GM19372 (cell line): ENCODE data around the gene TAF11L5.
"Not testable (repeated sequence)": the region's sequence is repeated elsewhere in the genome, so short reads cannot be mapped to it uniquely, and the experiment has no call there.

Experiments
- ATAC-seq: cut with Tn5 transposase; IDR thresholded peaks from one replicate; pipeline ENCODE4 v1.9.1; 2021; ENCODE audit warnings: mild to moderate bottlenecking, low read depth, moderate library complexity; ENCODE audit not compliant: unreplicated experiment

The TAF11L5 gene

DNA sequence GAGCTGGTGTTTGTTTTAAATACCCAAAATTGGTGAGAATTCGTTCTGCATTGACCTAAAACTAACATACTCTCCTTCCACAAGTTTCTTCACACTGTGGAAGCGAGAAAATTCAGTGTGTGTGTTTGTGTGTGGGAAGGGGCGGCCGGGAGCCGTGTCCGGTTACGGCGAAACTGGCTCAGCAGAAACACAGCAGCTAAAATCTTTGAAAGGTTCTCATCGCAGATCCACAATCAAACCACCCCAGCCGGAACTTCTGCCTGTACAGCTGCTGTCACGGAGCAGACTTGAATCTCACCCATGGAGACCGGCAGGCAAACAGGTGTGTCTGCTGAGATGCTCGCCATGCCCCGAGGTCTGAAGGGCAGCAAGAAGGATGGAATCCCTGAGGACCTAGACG, at the start of gene TAF11L5:
Gene TAF11L5, plus strand, starts transcription at position 301 of the 400 bp plus-strand sequence.
- ATAC-seq, result not testable (repeated sequence)

DNA sequence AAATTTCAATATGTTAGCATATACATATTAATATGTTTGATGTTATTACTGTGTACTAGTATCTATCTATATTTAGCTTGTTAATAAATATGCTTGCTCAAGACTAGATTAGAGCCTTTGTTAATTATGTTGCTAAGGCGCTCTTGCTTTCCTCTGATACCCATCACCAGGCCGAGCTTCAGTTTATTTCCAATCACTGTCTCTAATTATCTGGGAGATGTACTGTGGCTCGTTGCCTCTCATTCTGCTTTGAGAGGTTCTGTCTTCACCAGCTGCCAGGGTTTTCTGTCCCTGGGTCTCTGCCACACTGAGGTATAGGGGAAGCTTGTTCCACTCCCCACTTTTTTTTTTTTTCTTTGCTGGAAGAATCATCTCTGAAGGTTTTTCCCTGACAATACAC, 48.0 kb upstream of the TAF11L5 start:
- no peak for ATAC-seq

DNA sequence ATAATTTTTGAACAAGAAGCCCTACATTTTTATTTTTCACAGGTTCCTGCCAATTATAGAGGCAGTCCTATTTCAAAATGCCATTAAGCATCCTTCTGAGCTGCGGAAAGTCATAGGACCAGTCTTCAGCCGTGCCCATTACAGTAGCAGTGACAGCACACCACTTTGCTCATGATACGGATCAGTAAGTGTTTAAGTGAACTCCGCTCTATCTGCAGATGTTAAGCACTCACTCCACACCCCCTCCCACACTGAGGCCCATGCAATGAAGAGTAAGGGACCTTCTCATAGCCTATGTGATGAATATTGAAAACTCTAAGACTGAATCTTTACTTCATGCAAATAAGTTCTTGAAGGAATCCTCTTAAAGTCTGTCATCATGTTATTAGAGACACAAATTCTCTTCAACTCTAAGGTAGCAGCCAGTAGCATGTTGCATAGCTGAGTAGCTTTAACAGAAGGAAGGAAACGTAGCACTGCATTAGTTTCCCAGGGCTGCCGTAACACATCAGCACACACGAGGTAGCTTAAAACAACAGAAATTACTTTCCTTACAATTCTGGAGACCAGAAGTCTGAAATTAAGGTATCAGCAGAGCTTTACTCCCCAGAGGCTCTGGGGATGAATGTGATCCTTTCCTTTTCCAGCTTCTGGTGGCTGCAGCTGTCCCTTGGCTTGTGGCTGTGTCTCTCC, 47.3 kb upstream of the TAF11L5 start:
- no peak for ATAC-seq

GRCh38 chr5:17481378-17481777, 43.7 kb upstream of the TAF11L5 start:
- ATAC-seq, result no peak

DNA sequence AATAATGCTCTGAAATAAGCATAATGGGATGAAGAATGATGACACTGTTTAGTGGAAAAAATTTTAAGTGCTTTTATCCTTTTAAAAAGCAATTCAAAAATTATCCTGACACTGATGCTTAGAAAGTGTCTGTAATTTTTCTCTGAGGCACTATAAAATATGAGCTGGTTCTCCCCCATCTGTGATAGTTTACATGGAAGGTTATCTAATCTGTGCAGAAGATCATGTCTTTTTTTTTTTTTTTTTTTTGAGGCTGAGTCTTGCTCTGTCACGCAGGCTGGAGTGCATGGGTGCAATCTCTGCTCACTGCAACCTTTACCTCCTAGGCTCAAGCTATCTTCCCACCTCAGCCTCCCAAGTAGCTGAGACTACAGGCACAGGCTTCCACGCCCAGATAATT, 42.2 kb upstream of the TAF11L5 start:
- no peak for ATAC-seq

DNA sequence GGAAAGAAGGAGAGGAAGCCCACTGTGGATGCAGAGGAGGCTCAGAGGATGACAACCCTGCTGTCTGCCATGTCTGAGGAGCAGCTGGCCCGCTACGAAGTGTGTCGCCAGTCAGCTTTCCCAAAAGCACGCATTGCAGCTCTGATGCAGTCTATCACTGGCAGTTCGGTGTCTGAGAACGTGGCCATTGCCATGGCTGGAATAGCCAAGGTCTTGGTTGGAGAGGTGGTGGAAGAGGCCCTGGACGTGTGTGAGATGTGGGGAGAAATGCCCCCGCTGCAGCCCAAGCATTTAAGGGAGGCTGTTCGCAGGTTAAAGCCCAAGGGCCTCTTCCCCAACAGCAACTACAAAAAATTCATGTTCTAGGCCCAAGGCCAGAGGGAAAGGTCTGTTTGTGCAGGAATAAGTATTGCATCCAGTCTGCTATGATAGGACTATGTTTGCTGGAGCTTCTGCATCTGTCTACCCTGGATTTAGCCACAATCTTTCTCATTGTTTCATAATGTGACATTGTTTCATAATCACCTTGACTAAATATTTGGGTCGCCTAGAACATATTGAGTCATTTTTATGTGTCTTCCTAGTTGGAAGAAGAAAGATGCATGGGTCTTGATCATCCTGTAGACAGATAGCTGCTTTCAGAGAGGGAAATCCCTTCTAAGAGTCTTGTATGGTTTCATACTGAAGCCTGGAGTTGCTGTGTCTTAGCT, 38.4 kb upstream of the TAF11L5 start:
- ATAC-seq, result not testable (repeated sequence)

GRCh38 chr5:17487174-17487512, 37.9 kb upstream of the TAF11L5 start:
- no peak for ATAC-seq

GRCh38 chr5:17491257-17491656, 33.8 kb upstream of the TAF11L5 start:
- ATAC-seq, result not testable (repeated sequence)

- no peak for ATAC-seq
Measured at GRCh38 chr5:17492770-17493169, 32.3 kb upstream of the TAF11L5 start.

DNA sequence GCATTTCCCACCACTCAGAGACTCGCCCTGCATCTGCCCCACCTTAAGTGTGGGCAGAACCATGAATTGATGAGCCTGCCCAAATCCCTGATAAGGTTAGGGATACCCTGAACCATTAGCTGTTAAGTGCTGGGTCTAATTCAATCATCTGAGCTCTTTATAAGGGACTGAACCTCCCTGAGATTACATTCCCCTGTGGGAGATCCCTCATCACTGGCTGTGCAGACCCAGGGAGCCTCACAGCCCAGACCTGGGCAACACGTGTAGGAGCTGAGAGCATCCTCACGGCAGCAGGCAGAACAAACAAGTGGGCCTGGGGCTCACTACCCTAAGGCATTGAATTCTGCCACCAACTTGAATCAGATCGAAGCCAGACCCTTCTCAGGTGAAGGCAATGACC, 27.6 kb upstream of the TAF11L5 start:
- ATAC-seq, result no peak

- ATAC-seq, result not testable (repeated sequence)
Measured at GRCh38 chr5:17497931-17498330, 27.1 kb upstream of the TAF11L5 start, which contains the start of gene TAF11L2. Gene TAF11L2, plus strand, starts transcription at chr5:17498231.

- ATAC-seq, result no peak
Measured at GRCh38 chr5:17511775-17512325, 13.2 kb upstream of the TAF11L5 start.

DNA sequence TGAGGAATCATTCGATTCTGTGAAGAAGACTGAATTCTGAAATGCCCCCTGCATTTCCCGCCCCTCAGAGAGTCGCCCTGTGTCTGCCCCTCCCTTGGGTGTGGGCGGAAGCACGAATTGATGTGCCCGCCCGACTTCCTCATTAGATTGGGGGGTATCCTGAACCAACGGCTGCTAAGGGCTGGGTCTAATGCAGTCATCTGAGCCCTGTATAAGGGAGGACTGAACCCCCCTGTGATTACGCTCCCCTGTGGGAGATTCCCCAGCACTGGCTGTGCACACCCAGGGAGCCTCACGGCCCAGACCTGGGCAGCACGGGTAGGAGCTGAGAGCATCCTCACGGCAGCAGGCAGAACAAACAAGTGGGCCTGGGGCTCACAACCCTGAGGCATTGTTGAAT, 7.5 kb upstream of the TAF11L5 start:
- ATAC-seq, result not testable (repeated sequence)

DNA sequence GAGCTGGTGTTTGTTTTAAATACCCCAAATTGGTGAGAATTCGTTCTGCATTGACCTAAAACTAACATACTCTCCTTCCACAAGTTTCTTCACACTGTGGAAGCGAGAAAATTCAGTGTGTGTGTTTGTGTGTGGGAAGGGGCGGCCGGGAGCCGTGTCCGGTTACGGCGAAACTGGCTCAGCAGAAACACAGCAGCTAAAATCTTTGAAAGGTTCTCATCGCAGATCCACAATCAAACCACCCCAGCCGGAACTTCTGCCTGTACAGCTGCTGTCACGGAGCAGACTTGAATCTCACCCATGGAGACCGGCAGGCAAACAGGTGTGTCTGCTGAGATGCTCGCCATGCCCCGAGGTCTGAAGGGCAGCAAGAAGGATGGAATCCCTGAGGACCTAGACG, 7.0 kb upstream of the TAF11L5 start, which contains the start of gene TAF11L3:
Gene TAF11L3, plus strand, starts transcription at position 301 of the 400 bp plus-strand sequence.
- ATAC-seq, result not testable (repeated sequence)

DNA sequence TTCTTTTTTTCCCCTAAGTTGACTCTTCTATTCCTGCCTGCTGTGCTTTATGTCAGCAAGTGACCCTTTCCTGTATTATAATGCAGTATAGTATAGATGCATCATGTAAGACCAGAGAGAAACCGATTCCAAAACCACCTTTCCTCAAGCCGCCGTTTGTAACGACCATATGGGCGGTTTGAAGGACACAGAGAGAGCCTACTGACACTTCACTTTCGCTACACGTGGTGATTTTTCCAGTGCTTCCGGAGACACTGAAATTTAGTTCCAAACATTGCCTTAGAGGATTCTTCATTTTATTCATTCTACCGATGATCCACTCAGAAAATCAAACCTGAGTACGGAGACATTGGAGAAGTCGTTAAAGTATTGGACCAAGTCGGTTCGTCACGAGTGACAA, 5.5 kb upstream of the TAF11L5 start:
- not testable (repeated sequence) for ATAC-seq

- not testable (repeated sequence) for ATAC-seq
Measured at GRCh38 chr5:17521501-17521900, 3.5 kb upstream of the TAF11L5 start, which contains the start of gene TAF11L4. Gene TAF11L4, plus strand, starts transcription at chr5:17521801.

- not testable (repeated sequence) for ATAC-seq
Measured at GRCh38 chr5:17526504-17526903, 1.5 kb downstream of the TAF11L5 start.

DNA sequence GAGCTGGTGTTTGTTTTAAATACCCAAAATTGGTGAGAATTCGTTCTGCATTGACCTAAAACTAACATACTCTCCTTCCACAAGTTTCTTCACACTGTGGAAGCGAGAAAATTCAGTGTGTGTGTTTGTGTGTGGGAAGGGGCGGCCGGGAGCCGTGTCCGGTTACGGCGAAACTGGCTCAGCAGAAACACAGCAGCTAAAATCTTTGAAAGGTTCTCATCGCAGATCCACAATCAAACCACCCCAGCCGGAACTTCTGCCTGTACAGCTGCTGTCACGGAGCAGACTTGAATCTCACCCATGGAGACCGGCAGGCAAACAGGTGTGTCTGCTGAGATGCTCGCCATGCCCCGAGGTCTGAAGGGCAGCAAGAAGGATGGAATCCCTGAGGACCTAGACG, 3.3 kb downstream of the TAF11L5 start, which contains the start of gene TAF11L6:
Gene TAF11L6, plus strand, starts transcription at position 301 of the 400 bp plus-strand sequence.
- ATAC-seq, result not testable (repeated sequence)
